ENCODE data around the gene ELOA.
"Not testable (repeated sequence)": the region's sequence is repeated elsewhere in the genome, so short reads cannot be mapped to it uniquely, and the experiment has no call there.

ELOA gene

GRCh38 chr1:23790696-23791515 is 47.6 kb downstream of the ELOA start, which contains the start of gene LYPLA2:
TSS of gene LYPLA2 (plus strand) at chr1:23791145. CDS start at chr1:23792683, 1,538 bp downstream.
- DNase-seq = peak; percentile 86

GRCh38 chr1:23791516-23792047 is 48.3 kb downstream of the ELOA start:
- DNase-seq = no peak

- DNase-seq = no peak
Measured at GRCh38 chr1:23792151-23792945, 49.1 kb downstream of the ELOA start.

GRCh38 chr1:23793018-23793781 is 49.9 kb downstream of the ELOA start:
- no peak for DNase-seq

GRCh38 chr1:23793861-23794731 is 50.8 kb downstream of the ELOA start:
- no peak for DNase-seq

GRCh38 chr1:23794732-23795182 is 51.5 kb downstream of the ELOA start:
- not testable (repeated sequence) for DNase-seq

GRCh38 chr1:23795676-23796465 is 52.6 kb downstream of the ELOA start:
- DNase-seq = no peak

GRCh38 chr1:23796466-23797271 is 53.4 kb downstream of the ELOA start:
- no peak for DNase-seq

GRCh38 chr1:23797478-23798448 is 54.5 kb downstream of the ELOA start:
- DNase-seq = no peak

- DNase-seq = no peak
Measured at GRCh38 chr1:23798662-23799142, 55.4 kb downstream of the ELOA start.

GRCh38 chr1:23799255-23799569 is 55.9 kb downstream of the ELOA start:
- no peak for DNase-seq

- no peak for DNase-seq
Measured at GRCh38 chr1:23799570-23800399, 56.5 kb downstream of the ELOA start.

GRCh38 chr1:23800400-23801337 is 57.4 kb downstream of the ELOA start, which contains the start of gene GALE:
TSS of gene GALE (minus strand) at chr1:23800754. CDS start at chr1:23799007, 1,747 bp downstream.
- DNase-seq = peak; percentile 85

- DNase-seq = no peak
Measured at GRCh38 chr1:23801338-23801748, 58.1 kb downstream of the ELOA start.

- DNase-seq = no peak
Measured at GRCh38 chr1:23801876-23802275, 58.6 kb downstream of the ELOA start.

- DNase-seq = not testable (repeated sequence)
Measured at GRCh38 chr1:23802809-23803342, 59.6 kb downstream of the ELOA start.
